ENCODE results near the gene PSME2. TPM values are rescaled to one million over a fixed set of nuclear protein-coding genes. Genes with fewer than 3 reads are reported as not detected.

Gene PSME2
- total and polyA plus RNA-seq, 2 donors (not counting 3 experiments of a cell fraction or from before 2014, with no cell fraction given): 66.5 to 126 TPM

- FAIRE-seq: no peak
- H3K4me2 ChIP-seq (ENCODE audit: insufficient read depth, low read length): no peak overlapping the region
- no peaks in the 10 kb centered on the region for H3K9me1 ChIP-seq (replicated peaks; ENCODE audit: control insufficient read depth, extremely low read depth, insufficient read depth, low read length)
- H3K27ac ChIP-seq (ENCODE audit: insufficient read depth, low read depth, low read length): no peak overlapping the region
- no peak overlapping the region for H3K4me3 ChIP-seq (replicated peaks in 1 of 3; ENCODE audit: insufficient read depth in 1 of 3, low read depth in 1 of 3, low read length in 3 of 3)
- intact Hi-C loops (cut with micrococcal nuclease) (no loop called here), dilution Hi-C loops (cut with MboI; ENCODE audit: extremely low pct_ligation_motif_present, low sequenced_read_pairs) (no loop called here)
- no peak for DNase-seq (ENCODE audit: low read depth, low spot score)
- H3K9ac ChIP-seq (replicated peaks; ENCODE audit: extremely low read depth, insufficient read depth, low read length): no peak overlapping the region
- no peak overlapping the region for H2AFZ ChIP-seq (ENCODE audit: low read depth, low read length)
- H3K36me3 ChIP-seq (ENCODE audit: control insufficient read depth in 2 of 2, extremely low read depth in 1 of 2, insufficient read depth in 2 of 2, low read length in 2 of 2): peaks cover 0 to 2% of the 10 kb centered on the region in 2 experiments
- POLR2A ChIA-PET: interaction anchor here (0.7 kb wide), 1 partner anchor 8 kb away, joined by 7 read pairs; no protein-coding TSS in a partner anchor
- H3K9me3 ChIP-seq (replicated peaks; ENCODE audit: control insufficient read depth, insufficient read depth, low read length): no peaks in the 10 kb centered on the region
- no peaks in the 10 kb centered on the region for H3K27me3 ChIP-seq (ENCODE audit: control insufficient read depth in 2 of 2, insufficient read depth in 2 of 2, low read length in 2 of 2)
- H3K79me2 ChIP-seq (ENCODE audit: control insufficient read depth, insufficient read depth, low read length): peaks cover 5% of the 10 kb centered on the region
- TF ChIP-seq JUN (IDR thresholded peaks at IDR 0.05; ENCODE audit: borderline replicate concordance, insufficient read depth, insufficient read length, low read depth) (no peak), MAX (IDR thresholded peaks at IDR 0.05; ENCODE audit: insufficient read depth, insufficient read length) (no peak), POLR2A (IDR thresholded peaks at IDR 0.05; ENCODE audit: low read depth, low read length) (no peak), FOS (IDR thresholded peaks at IDR 0.05; ENCODE audit: borderline replicate concordance, insufficient read depth, low read length) (no peak), GATA2 (IDR thresholded peaks at IDR 0.05; ENCODE audit: insufficient read depth, insufficient read length, low read depth, low read length) (no peak), MYC (IDR thresholded peaks at IDR 0.05; ENCODE audit: low read depth, low read length) (no peak), POLR2AphosphoS5 (IDR thresholded peaks at IDR 0.05; ENCODE audit: insufficient read depth, low read depth, low read length) (no peak)
- no TSS peak for BruUV-seq (replicated peaks)
- peaks cover 11% of the 10 kb centered on the region for H3K4me1 ChIP-seq (ENCODE audit: control insufficient read depth, extremely low read depth, insufficient read depth, low read length)
- CTCF ChIA-PET: no interaction called here
- no peaks in the 10 kb centered on the region for H4K20me1 ChIP-seq (replicated peaks; ENCODE audit: control insufficient read depth, extremely low read depth, insufficient read depth, low read length)
Measured at GRCh38 chr14:24132976-24133375, 13.4 kb downstream of the PSME2 start.

GRCh38 chr14:24132061-24132685 is 14.2 kb downstream of the PSME2 start:
- dilution Hi-C loops (cut with MboI; ENCODE audit: extremely low pct_ligation_motif_present, low sequenced_read_pairs) (no loop called here), intact Hi-C loops (cut with micrococcal nuclease) (no loop called here)
- DNase-seq (ENCODE audit: low read depth, low spot score) (no peak), FAIRE-seq (no peak)
- no TSS peak for BruUV-seq (replicated peaks)
- TF ChIP-seq POLR2A (IDR thresholded peaks at IDR 0.05; ENCODE audit: low read depth, low read length): no peak
- no peak for TF ChIP-seq EZH2 (IDR thresholded peaks at IDR 0.05; ENCODE audit: borderline replicate concordance, low read depth, low read length, severe bottlenecking)
- no peak for TF ChIP-seq JUN (IDR thresholded peaks at IDR 0.05; ENCODE audit: borderline replicate concordance, insufficient read depth, insufficient read length, low read depth)
- no peak overlapping the region for H3K9ac ChIP-seq (replicated peaks; ENCODE audit: extremely low read depth, insufficient read depth, low read length)
- POLR2A ChIA-PET: no interaction called here
- no peak overlapping the region for H3K27ac ChIP-seq (ENCODE audit: insufficient read depth, low read depth, low read length)
- no peaks in the 10 kb centered on the region for H4K20me1 ChIP-seq (replicated peaks; ENCODE audit: control insufficient read depth, extremely low read depth, insufficient read depth, low read length)
- H3K79me2 ChIP-seq (ENCODE audit: control insufficient read depth, insufficient read depth, low read length): peaks cover 5% of the 10 kb centered on the region
- H3K4me2 ChIP-seq (ENCODE audit: insufficient read depth, low read length): no peak overlapping the region
- H3K36me3 ChIP-seq (ENCODE audit: control insufficient read depth in 2 of 2, extremely low read depth in 1 of 2, insufficient read depth in 2 of 2, low read length in 2 of 2): no peaks in the 10 kb centered on the region
- no peaks in the 10 kb centered on the region for H3K9me3 ChIP-seq (replicated peaks; ENCODE audit: control insufficient read depth, insufficient read depth, low read length)
- CTCF ChIA-PET: no interaction called here
- peaks cover 11% of the 10 kb centered on the region for H3K4me1 ChIP-seq (ENCODE audit: control insufficient read depth, extremely low read depth, insufficient read depth, low read length)
- no peak overlapping the region for H2AFZ ChIP-seq (ENCODE audit: low read depth, low read length)
- H3K4me3 ChIP-seq (replicated peaks in 1 of 3; ENCODE audit: insufficient read depth in 1 of 3, low read depth in 1 of 3, low read length in 3 of 3): no peak overlapping the region
- no peaks in the 10 kb centered on the region for H3K9me1 ChIP-seq (replicated peaks; ENCODE audit: control insufficient read depth, extremely low read depth, insufficient read depth, low read length)
- H3K27me3 ChIP-seq (ENCODE audit: control insufficient read depth in 2 of 2, insufficient read depth in 2 of 2, low read length in 2 of 2): no peaks in the 10 kb centered on the region
